Progenitor cell of endocrine pancreas (in vitro differentiated cells): ENCODE measurements around the gene RNF183. TPM values are rescaled to one million over a fixed set of nuclear protein-coding genes. Genes with fewer than 3 reads are reported as not detected.

Experiments used
- DNase-seq: peaks from one replicate; pipeline ENCODE4 v3.0.0; 2021; ENCODE audit warnings: low spot score; ENCODE audit not compliant: unreplicated experiment
- H3K27ac Mint-ChIP-seq: 2 replicates; pipeline ENCODE4 v1.8.0; 2021; ENCODE audit warnings: mild to moderate bottlenecking, moderate library complexity, mixed read lengths
- H3K27me3 Mint-ChIP-seq: 2 replicates; pipeline ENCODE4 v1.8.0; 2021; ENCODE audit warnings: mixed read lengths
- H3K36me3 Mint-ChIP-seq: 2 replicates; pipeline ENCODE4 v1.8.0; 2022; ENCODE audit warnings: mixed read lengths; ENCODE audit not compliant: insufficient read depth
- H3K4me1 Mint-ChIP-seq: 2 replicates; pipeline ENCODE4 v1.8.0; 2021; ENCODE audit warnings: low read depth, mixed read lengths
- H3K4me3 Mint-ChIP-seq: 2 replicates; pipeline ENCODE4 v1.8.0; 2021; ENCODE audit warnings: low read depth, mild to moderate bottlenecking, moderate library complexity, mixed read lengths
- H3K9me3 Mint-ChIP-seq: 2 replicates; pipeline ENCODE4 v1.8.0; 2021; ENCODE audit warnings: low read depth, mixed read lengths
- CTCF ChIP-seq: fragments of 200-600 bp; sonication (generic); IDR thresholded peaks from one replicate; pipeline ENCODE4 v1.5.0; 2021; ENCODE audit warnings: antibody characterized with exemption, mild to moderate bottlenecking; ENCODE audit not compliant: unreplicated experiment
- total RNA-seq: library from RNA; stranded (reverse); gene quantifications from 2 replicates; pipeline ENCODE4 v1.2.1, GENCODE V29; 2021

The RNF183 gene
- total RNA-seq, 1 donor from 2014 or later: 0.26 TPM

- Mint-ChIP-seq H3K4me3 (no peak overlapping the region), H3K27me3 (no peaks in the 10 kb centered on the region), H3K4me1 (no peaks in the 10 kb centered on the region), H3K9me3 (no peaks in the 10 kb centered on the region), H3K27ac (no peak overlapping the region), H3K36me3 (peaks cover 17% of the 10 kb centered on the region)
- TF ChIP-seq CTCF: no peak
- DNase-seq: no peak
Observed at GRCh38 chr9:113293285-113293878, 9.8 kb downstream of the RNF183 start.

GRCh38 chr9:113290052-113290607, 13.0 kb downstream of the RNF183 start:
- Mint-ChIP-seq H3K4me3 (no peak overlapping the region), H3K27me3 (no peaks in the 10 kb centered on the region), H3K4me1 (no peaks in the 10 kb centered on the region), H3K36me3 (peaks cover 28% of the 10 kb centered on the region), H3K9me3 (no peaks in the 10 kb centered on the region), H3K27ac (no peak overlapping the region)
- TF ChIP-seq CTCF: no peak
- DNase-seq: no peak

- Mint-ChIP-seq H3K9me3 (no peaks in the 10 kb centered on the region), H3K36me3 (peaks cover 31% of the 10 kb centered on the region), H3K27ac (no peak overlapping the region), H3K4me1 (no peaks in the 10 kb centered on the region), H3K4me3 (no peak overlapping the region), H3K27me3 (no peaks in the 10 kb centered on the region)
- DNase-seq: no peak
- TF ChIP-seq CTCF: no peak
Observed at GRCh38 chr9:113289091-113289490, 14.1 kb downstream of the RNF183 start.

GRCh38 chr9:113281356-113281755, 21.8 kb downstream of the RNF183 start:
- H3K9me3 Mint-ChIP-seq: no peaks in the 10 kb centered on the region
- peaks cover 3% of the 10 kb centered on the region for H3K4me1 Mint-ChIP-seq
- TF ChIP-seq CTCF: no peak
- DNase-seq: no peak
- peaks cover 25% of the 10 kb centered on the region for H3K36me3 Mint-ChIP-seq
- H3K4me3 Mint-ChIP-seq: no peak overlapping the region
- no peaks in the 10 kb centered on the region for H3K27me3 Mint-ChIP-seq
- peak overlapping the region; percentile 26 for H3K27ac Mint-ChIP-seq

- H3K4me3 Mint-ChIP-seq: no peak overlapping the region
Observed at GRCh38 chr9:113278840-113279239, 24.3 kb downstream of the RNF183 start.

More at GRCh38 chr9:113278840-113279239, 24.3 kb downstream of the RNF183 start:
- H3K9me3 Mint-ChIP-seq: no peaks in the 10 kb centered on the region
- DNase-seq: no peak
- peaks cover 8% of the 10 kb centered on the region for H3K4me1 Mint-ChIP-seq
- H3K36me3 Mint-ChIP-seq: peaks cover 20% of the 10 kb centered on the region
- TF ChIP-seq CTCF: no peak
- no peak overlapping the region for H3K27ac Mint-ChIP-seq
- H3K27me3 Mint-ChIP-seq: no peaks in the 10 kb centered on the region
